PC-9 (cell line): ENCODE data around the gene TMEM179. TPM values are rescaled to one million over a fixed set of nuclear protein-coding genes. Genes with fewer than 3 reads are reported as not detected.

Experiments used
- BruUV-seq: library from RNA; stranded (reverse); fragments of 400-500 nt; replicated peaks from 2 replicates; lab custom pipeline; 2021; lab: Mats Ljungman, UMichigan
- CTCF ChIA-PET: fragments of 300-600 bp; sonication (Branson Sonifier 250); formaldehyde crosslinking; loops from one replicate; lab custom pipeline; 2022; ENCODE audit warnings: antibody characterized with exemption; lab: Charles Lee
- POLR2A ChIA-PET: fragments of 300-600 bp; sonication (Branson Sonifier 250); formaldehyde crosslinking; loops from one replicate; lab custom pipeline; 2022; ENCODE audit warnings: antibody characterized with exemption; ENCODE audit not compliant: unreplicated experiment; lab: Charles Lee
- DNase-seq, 2 experiments: peaks; one replicate each; pipeline versions ENCODE4 v3.0.0 to v3.0.0-alpha.2; 2015 to 2022; ENCODE audit warnings: mixed read lengths in 1 of 2
- H2AFZ ChIP-seq: fragments of 200-600 bp; sonication (generic); 2 replicates; pipeline ENCODE4 v1.8.1; 2017; ENCODE audit warnings: antibody characterized with exemption
- H3F3A ChIP-seq: fragments of 200-600 bp; sonication (generic); 2 replicates; pipeline ENCODE4 v1.8.1; 2017; ENCODE audit warnings: antibody characterized with exemption, mild to moderate bottlenecking, low read depth; ENCODE audit not compliant: insufficient read depth
- H3K27ac ChIP-seq: fragments of 200-600 bp; sonication (generic); 2 replicates; pipeline ENCODE4 v1.6.1; 2016; ENCODE audit warnings: mixed run types
- H3K27me3 ChIP-seq: fragments of 200-600 bp; sonication (generic); 2 replicates; pipeline ENCODE4 v1.6.1; 2016; ENCODE audit warnings: low read depth, mixed run types; ENCODE audit not compliant: insufficient read depth
- H3K36me3 ChIP-seq: fragments of 200-600 bp; sonication (generic); 2 replicates; pipeline ENCODE4 v1.6.1; 2016; ENCODE audit warnings: low read depth, mixed run types
- H3K4me1 ChIP-seq: fragments of 200-600 bp; sonication (generic); replicated peaks from 2 replicates; pipeline ENCODE4 v1.6.1; 2016; ENCODE audit warnings: mixed run types; ENCODE audit not compliant: insufficient read depth
- H3K4me2 ChIP-seq: fragments of 200-600 bp; sonication (generic); 2 replicates; pipeline ENCODE4 v1.6.1; 2017; ENCODE audit warnings: mixed run types
- H3K4me3 ChIP-seq: fragments of 200-600 bp; sonication (generic); 2 replicates; pipeline ENCODE4 v1.6.1; 2016; ENCODE audit warnings: mixed run types
- H3K79me2 ChIP-seq: fragments of 200-600 bp; sonication (generic); 2 replicates; pipeline ENCODE4 v1.6.1; 2017; ENCODE audit warnings: low read depth, mixed run types
- H3K9me2 ChIP-seq: fragments of 200-600 bp; sonication (generic); 2 replicates; pipeline ENCODE4 v1.8.1; 2017; ENCODE audit warnings: mild to moderate bottlenecking; ENCODE audit not compliant: insufficient read depth
- H3K9me3 ChIP-seq: fragments of 200-600 bp; sonication (generic); 2 replicates; pipeline ENCODE4 v1.8.1; 2016; ENCODE audit warnings: low read depth; ENCODE audit not compliant: insufficient read depth
- H4K20me1 ChIP-seq: fragments of 200-600 bp; sonication (generic); 2 replicates; pipeline ENCODE4 v1.8.1; 2017; ENCODE audit not compliant: insufficient read depth
- CTCF ChIP-seq: fragments of 200-600 bp; sonication (generic); conservative IDR thresholded peaks from 2 replicates; pipeline ENCODE4 v1.6.1; 2017; ENCODE audit warnings: mixed run types, antibody characterized with exemption, mild to moderate bottlenecking, moderate library complexity
- EZH2 ChIP-seq: fragments of 200-600 bp; sonication (generic); IDR thresholded peaks from 2 replicates; pipeline ENCODE4 v1.8.0; 2017; ENCODE audit warnings: antibody characterized with exemption, low read depth
- intact Hi-C: fragments of 100-400 bp; cut with micrococcal nuclease; formaldehyde crosslinking; loops from one replicate; pipeline ENCODE4 v1.10.0; 2022; ENCODE audit not compliant: unreplicated experiment
- total RNA-seq: library from RNA; stranded (reverse); gene quantifications from 2 replicates; pipeline ENCODE4 v1.2.3, GENCODE V29; 2021

Gene TMEM179
- total RNA-seq, 1 experiment from 2014 or later: not detected

GRCh38 chr14:104561632-104562495 is 42.7 kb downstream of the TMEM179 start:
- intact Hi-C loops: loop anchor here (5.0 kb wide), 1 partner anchor 485 kb away; no protein-coding TSS in a partner anchor
- no TSS peak for BruUV-seq
- ChIA-PET CTCF (no interaction called here), POLR2A (no interaction called here)
- TF ChIP-seq CTCF: no peak
- TF ChIP-seq EZH2: no peak
- H3K27ac ChIP-seq: no peak overlapping the region
- H3K9me2 ChIP-seq: no peaks in the 10 kb centered on the region
- no peak for DNase-seq
- H3K4me3 ChIP-seq: no peak overlapping the region
- no peak overlapping the region for H2AFZ ChIP-seq
- peaks cover 95% of the 10 kb centered on the region for H3K27me3 ChIP-seq
- H3K79me2 ChIP-seq: no peaks in the 10 kb centered on the region
- H3F3A ChIP-seq: no peaks in the 10 kb centered on the region
- no peaks in the 10 kb centered on the region for H4K20me1 ChIP-seq
- no peak overlapping the region for H3K4me2 ChIP-seq
- H3K36me3 ChIP-seq: no peaks in the 10 kb centered on the region
- H3K4me1 ChIP-seq: no peaks in the 10 kb centered on the region
- H3K9me3 ChIP-seq: no peaks in the 10 kb centered on the region

GRCh38 chr14:104561124-104561557 is 43.4 kb downstream of the TMEM179 start:
- intact Hi-C loops: loop anchor here (5.0 kb wide), 1 partner anchor 484 kb away; no protein-coding TSS in a partner anchor
- H2AFZ ChIP-seq: no peak overlapping the region
- no peaks in the 10 kb centered on the region for H3K79me2 ChIP-seq
- H3K9me3 ChIP-seq: no peaks in the 10 kb centered on the region
- TF ChIP-seq EZH2: no peak
- no peak for TF ChIP-seq CTCF
- BruUV-seq: no TSS peak
- no peak overlapping the region for H3K4me2 ChIP-seq
- no peaks in the 10 kb centered on the region for H3K4me1 ChIP-seq
- H3K36me3 ChIP-seq: no peaks in the 10 kb centered on the region
- no peak overlapping the region for H3K27ac ChIP-seq
- H3K27me3 ChIP-seq: peaks cover 95% of the 10 kb centered on the region
- ChIA-PET CTCF (interaction anchor here (0.6 kb wide), 1 partner anchor 15 kb away, joined by 5 read pairs; no protein-coding TSS in a partner anchor), POLR2A (no interaction called here)
- no peak for DNase-seq
- H3K9me2 ChIP-seq: no peaks in the 10 kb centered on the region
- no peak overlapping the region for H3K4me3 ChIP-seq
- H3F3A ChIP-seq: no peaks in the 10 kb centered on the region
- H4K20me1 ChIP-seq: no peaks in the 10 kb centered on the region

- no peaks in the 10 kb centered on the region for H4K20me1 ChIP-seq
- H3K27ac ChIP-seq: no peak overlapping the region
- H2AFZ ChIP-seq: no peak overlapping the region
- no peaks in the 10 kb centered on the region for H3K9me2 ChIP-seq
- ChIA-PET CTCF (interaction anchor here (0.6 kb wide), 1 partner anchor 16 kb away, joined by 5 read pairs; no protein-coding TSS in a partner anchor), POLR2A (no interaction called here)
- DNase-seq: no peak
- no peaks in the 10 kb centered on the region for H3K4me1 ChIP-seq
- intact Hi-C loops: loop anchor here (5.0 kb wide), 1 partner anchor 483 kb away; no protein-coding TSS in a partner anchor
- no peak overlapping the region for H3K4me3 ChIP-seq
- peaks cover 95% of the 10 kb centered on the region for H3K27me3 ChIP-seq
- H3F3A ChIP-seq: no peaks in the 10 kb centered on the region
- no peaks in the 10 kb centered on the region for H3K9me3 ChIP-seq
- BruUV-seq: no TSS peak
- H3K36me3 ChIP-seq: no peaks in the 10 kb centered on the region
- H3K4me2 ChIP-seq: no peak overlapping the region
- no peaks in the 10 kb centered on the region for H3K79me2 ChIP-seq
- TF ChIP-seq EZH2 (no peak), CTCF (no peak)
Observed at GRCh38 chr14:104560586-104560945, 44.0 kb downstream of the TMEM179 start.
